C4-2B (cell line): ENCODE results near the gene IFNGR2.

Experiments used
- CTCF ChIP-seq: fragments of 450-650 bp; conservative IDR thresholded peaks from 2 replicates; pipeline ENCODE4 v1.5.1; 2017; ENCODE audit warnings: mild to moderate bottlenecking
- ZFX ChIP-seq: fragments of 450-650 bp; IDR thresholded peaks from 2 replicates; pipeline ENCODE4 v1.6.1; 2017

GRCh38 chr21:33449616-33450015, 46.4 kb downstream of the IFNGR2 start:
- TF ChIP-seq CTCF (no peak), ZFX (no peak)
